SU-DHL-6 (cell line): Measurements from ENCODE around the gene ASL.
"Not testable (repeated sequence)": the region's sequence is repeated elsewhere in the genome, so short reads cannot be mapped to it uniquely, and the experiment has no call there.

Experiments
- H2AFZ ChIP-seq: fragments of 200-600 bp; sonication (generic); 2 replicates; pipeline ENCODE4 v1.6.1; 2014; ENCODE audit warnings: low read depth, mild to moderate bottlenecking, moderate library complexity, mixed read lengths, antibody characterized with exemption, low read length; ENCODE audit not compliant: severe bottlenecking
- H3F3A ChIP-seq: fragments of 200-600 bp; shearing (Covaris generic); 2 replicates; pipeline ENCODE4 v1.6.0; 2016; ENCODE audit warnings: antibody characterized with exemption, mild to moderate bottlenecking; ENCODE audit not compliant: insufficient read depth
- H3K27ac ChIP-seq: fragments of 200-600 bp; sonication (generic); 2 replicates; pipeline ENCODE4 v1.5.1; 2016; ENCODE audit warnings: low read depth, mild to moderate bottlenecking, low read length, moderate library complexity, mixed read lengths
- H3K27me3 ChIP-seq: fragments of 200-600 bp; sonication (generic), shearing (Covaris generic); 2 replicates; pipeline ENCODE4 v1.6.0; 2014; ENCODE audit warnings: mild to moderate bottlenecking, low read length
- H3K36me3 ChIP-seq: fragments of 200-600 bp; sonication (generic); 2 replicates; pipeline ENCODE4 v1.6.1; 2014; ENCODE audit warnings: mild to moderate bottlenecking, low read length, mixed read lengths
- H3K4me2 ChIP-seq: fragments of 300-600, 200-600 bp; shearing (Covaris generic), sonication (generic); 2 replicates; pipeline ENCODE4 v1.6.0; 2014; ENCODE audit warnings: low read length, low read depth, mild to moderate bottlenecking; ENCODE audit not compliant: poor library complexity, severe bottlenecking
- H3K4me3 ChIP-seq: fragments of 200-600 bp; sonication (generic); 2 replicates; pipeline ENCODE4 v1.5.1; 2014; ENCODE audit warnings: antibody characterized with exemption, low read length, mild to moderate bottlenecking, mixed read lengths; ENCODE audit not compliant: insufficient read depth, poor library complexity, severe bottlenecking
- H3K79me2 ChIP-seq: fragments of 200-600 bp; sonication (generic); 2 replicates; pipeline ENCODE4 v1.6.1; 2014; ENCODE audit warnings: mild to moderate bottlenecking, low read length, moderate library complexity; ENCODE audit not compliant: insufficient read depth
- H3K9ac ChIP-seq: fragments of 200-600 bp; sonication (generic); 2 replicates; pipeline ENCODE4 v1.7.0; 2014; ENCODE audit warnings: mild to moderate bottlenecking, low read length
- H3K9me2 ChIP-seq: fragments of 200-600 bp; sonication (generic); replicated peaks from 2 replicates; pipeline ENCODE4 v1.6.1; 2014; ENCODE audit warnings: low read length; ENCODE audit not compliant: insufficient read depth
- H3K9me3 ChIP-seq: fragments of 200-600 bp; sonication (generic); 2 replicates; pipeline ENCODE4 v1.6.1; 2014; ENCODE audit warnings: low read length, mixed read lengths; ENCODE audit not compliant: insufficient read depth
- H4K20me1 ChIP-seq: fragments of 200-600 bp; sonication (generic); 2 replicates; pipeline ENCODE4 v1.6.1; 2014; ENCODE audit warnings: low read depth, mild to moderate bottlenecking, antibody characterized with exemption, low read length, moderate library complexity, mixed read lengths
- EZH2phosphoT487 ChIP-seq: fragments of 200-600 bp; sonication (generic), shearing (Covaris generic); conservative IDR thresholded peaks from 2 replicates; pipeline ENCODE4 v1.6.1; 2018; ENCODE audit warnings: mild to moderate bottlenecking, antibody characterized with exemption, low read length, moderate library complexity, mixed read lengths
- TF ChIP-seq, protein P1 (sequence below): fragments of 200-600 bp; sonication (generic); IDR thresholded peaks from one replicate; pipeline ENCODE4 v1.5.1; 2017; ENCODE audit warnings: antibody characterized with exemption, mild to moderate bottlenecking, low read length, moderate library complexity; ENCODE audit not compliant: insufficient read depth, poor library complexity, severe bottlenecking

The ASL gene

DNA sequence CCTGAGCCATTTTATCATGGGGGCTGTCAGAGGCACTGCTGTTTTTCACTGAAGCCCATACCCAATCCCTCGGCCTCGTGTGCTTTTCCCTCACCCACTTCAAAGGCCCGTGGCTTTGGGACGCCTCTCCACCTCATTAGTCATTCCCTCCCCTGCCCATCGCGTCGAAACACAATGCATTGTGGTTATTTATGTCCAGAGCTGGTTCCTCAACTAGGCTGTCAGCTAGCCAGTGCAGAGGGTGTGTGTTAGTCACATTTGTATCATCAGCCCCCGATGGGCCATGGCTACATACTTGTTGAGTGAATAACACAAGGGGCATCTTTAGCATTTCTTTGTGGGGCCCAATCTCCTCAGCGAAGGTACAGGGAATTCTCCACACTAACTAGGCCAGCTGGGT is 35.2 kb downstream of the ASL start:
- TF ChIP-seq, protein P1, sequence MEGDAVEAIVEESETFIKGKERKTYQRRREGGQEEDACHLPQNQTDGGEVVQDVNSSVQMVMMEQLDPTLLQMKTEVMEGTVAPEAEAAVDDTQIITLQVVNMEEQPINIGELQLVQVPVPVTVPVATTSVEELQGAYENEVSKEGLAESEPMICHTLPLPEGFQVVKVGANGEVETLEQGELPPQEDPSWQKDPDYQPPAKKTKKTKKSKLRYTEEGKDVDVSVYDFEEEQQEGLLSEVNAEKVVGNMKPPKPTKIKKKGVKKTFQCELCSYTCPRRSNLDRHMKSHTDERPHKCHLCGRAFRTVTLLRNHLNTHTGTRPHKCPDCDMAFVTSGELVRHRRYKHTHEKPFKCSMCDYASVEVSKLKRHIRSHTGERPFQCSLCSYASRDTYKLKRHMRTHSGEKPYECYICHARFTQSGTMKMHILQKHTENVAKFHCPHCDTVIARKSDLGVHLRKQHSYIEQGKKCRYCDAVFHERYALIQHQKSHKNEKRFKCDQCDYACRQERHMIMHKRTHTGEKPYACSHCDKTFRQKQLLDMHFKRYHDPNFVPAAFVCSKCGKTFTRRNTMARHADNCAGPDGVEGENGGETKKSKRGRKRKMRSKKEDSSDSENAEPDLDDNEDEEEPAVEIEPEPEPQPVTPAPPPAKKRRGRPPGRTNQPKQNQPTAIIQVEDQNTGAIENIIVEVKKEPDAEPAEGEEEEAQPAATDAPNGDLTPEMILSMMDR: no peak
- no peak for TF ChIP-seq EZH2phosphoT487
- no peaks in the 10 kb centered on the region for H3K9me2 ChIP-seq
- H3K79me2 ChIP-seq: peaks cover 12% of the 10 kb centered on the region
- H4K20me1 ChIP-seq: 0 out of 2 replicates have a peak, but pooled peaks cover 4% of the 10 kb centered on the region
- H2AFZ ChIP-seq: no peak overlapping the region
- no peak overlapping the region for H3K9ac ChIP-seq
- no peak overlapping the region for H3K4me3 ChIP-seq
- H3F3A ChIP-seq: no peaks in the 10 kb centered on the region
- H3K27me3 ChIP-seq: no peaks in the 10 kb centered on the region
- no peak overlapping the region for H3K4me2 ChIP-seq
- no peaks in the 10 kb centered on the region for H3K9me3 ChIP-seq
- H3K27ac ChIP-seq: no peak overlapping the region
- no peaks in the 10 kb centered on the region for H3K36me3 ChIP-seq

DNA sequence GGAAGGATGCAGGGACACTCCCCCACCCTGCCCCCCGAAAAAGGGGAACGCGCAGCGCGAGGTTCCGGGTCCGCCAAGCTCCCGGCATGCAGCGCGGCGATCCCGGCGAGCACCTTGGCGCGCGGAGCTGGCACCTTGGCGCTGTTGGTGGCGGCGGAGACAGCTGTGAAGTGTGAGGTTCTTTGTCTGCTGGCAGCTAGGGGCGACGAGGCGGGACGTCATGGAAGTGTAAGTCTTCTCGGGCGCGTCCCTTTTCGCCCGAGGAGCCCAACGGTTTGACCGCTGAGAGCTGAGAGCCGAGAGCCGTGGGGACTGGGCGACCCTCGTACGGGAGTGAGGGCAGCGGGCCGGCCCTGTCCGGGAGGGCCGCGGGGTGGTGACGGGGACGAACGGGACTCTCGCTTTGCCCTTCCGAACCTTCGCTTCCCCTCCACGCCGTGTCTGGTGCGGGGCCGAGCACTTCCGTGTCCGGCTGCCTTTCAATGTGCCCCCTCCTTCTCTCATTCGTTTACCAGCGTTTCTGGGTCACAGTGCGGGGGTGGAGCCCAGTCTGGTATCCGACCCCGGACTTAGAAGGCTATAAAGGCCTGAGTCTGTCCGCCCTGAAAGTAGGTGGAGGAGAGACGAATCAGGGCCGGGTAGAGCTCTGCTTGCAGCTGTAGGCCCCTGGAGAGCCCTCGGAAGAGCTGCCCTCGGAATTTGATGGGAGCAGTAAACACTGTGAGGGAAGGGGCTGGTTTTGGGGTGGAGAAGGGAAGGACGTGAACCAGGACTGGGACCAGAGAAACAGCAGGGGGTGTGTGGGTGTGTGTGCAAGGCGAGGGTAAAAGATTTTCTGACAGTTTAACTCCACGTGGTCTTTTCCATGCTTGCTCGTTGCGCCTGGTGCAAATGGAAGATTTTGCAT is 39.4 kb downstream of the ASL start, which contains the start of gene CRCP:
TSS of gene CRCP (plus strand) at position 105 of the 907 bp plus-strand sequence. CDS start at position 221, 116 bp downstream.
- Histone ChIP-seq H4K20me1 (peaks cover 24% of the 10 kb centered on the region; the same call in 1 of the 2 replicates), H3K79me2 (peaks cover 53% of the 10 kb centered on the region), H3K4me2 (peak within 1 kb of the TSS; percentile 83), H3K9me3 (no peaks in the 10 kb centered on the region), H2AFZ (peak within 1 kb of the TSS; percentile 93), H3K9me2 (no peaks in the 10 kb centered on the region), H3K36me3 (peaks cover 6% of the 10 kb centered on the region; the same call in 1 of the 2 replicates), H3K27me3 (no peaks in the 10 kb centered on the region), H3K9ac (peak within 1 kb of the TSS; percentile 93), H3F3A (no peaks in the 10 kb centered on the region), H3K27ac (peak within 1 kb of the TSS; percentile 89), H3K4me3 (peak within 1 kb of the TSS; percentile 91)
- TF ChIP-seq, protein P1: no peak
- TF ChIP-seq EZH2phosphoT487: no peak

DNA sequence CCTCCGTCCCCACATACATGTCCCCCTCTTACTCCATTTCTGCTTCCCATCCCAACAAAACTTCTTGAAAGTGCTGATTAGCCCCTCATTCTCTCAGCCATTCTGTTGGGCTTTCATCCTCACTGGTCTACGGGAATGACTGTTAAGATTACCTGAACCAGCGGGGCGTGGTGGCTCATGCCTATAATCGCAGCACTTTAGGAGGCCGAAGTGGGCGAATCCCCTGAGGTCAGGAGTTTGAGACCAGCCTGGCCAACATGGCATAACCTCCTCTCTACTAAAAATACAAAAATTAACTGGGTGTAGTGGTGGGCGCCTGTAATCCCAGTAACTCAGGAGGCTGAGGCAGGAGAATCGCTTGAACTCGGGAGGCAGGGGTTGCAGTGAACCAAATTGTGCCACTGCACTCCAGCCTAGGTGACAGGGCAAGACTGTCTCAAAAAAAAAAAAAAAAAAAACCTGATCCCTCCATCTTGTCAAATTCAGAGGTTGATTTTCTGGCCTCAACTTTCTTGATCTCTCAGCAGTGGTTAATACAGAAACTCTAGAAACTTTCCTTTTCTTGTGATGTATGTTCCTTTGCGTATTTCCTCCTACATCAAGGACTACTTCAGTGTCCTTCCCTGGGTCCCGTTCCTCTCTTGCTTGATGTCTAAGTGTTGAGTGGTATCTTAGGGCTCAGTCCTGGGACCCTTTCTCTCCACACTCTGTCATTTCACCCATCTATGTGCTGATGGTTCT is 41.2 kb downstream of the ASL start:
- Histone ChIP-seq H3K36me3 (peaks cover 14% of the 10 kb centered on the region; the same call in 1 of the 2 replicates), H4K20me1 (peaks cover 31% of the 10 kb centered on the region; the same call in 1 of the 2 replicates), H3K79me2 (peaks cover 72% of the 10 kb centered on the region), H3K4me2 (peak overlapping the region; percentile 83)
- H3K9me2 ChIP-seq, H3K4me3 ChIP-seq, H3K9ac ChIP-seq, H2AFZ ChIP-seq, H3K27ac ChIP-seq, H3K9me3 ChIP-seq, H3K27me3 ChIP-seq, H3F3A ChIP-seq: not testable (repeated sequence)
